GM18505 (cell line): ENCODE results near the gene APOC1.
"Not testable (repeated sequence)": the region's sequence is repeated elsewhere in the genome, so short reads cannot be mapped to it uniquely, and the experiment has no call there.

Source experiments
- ATAC-seq: cut with Tn5 transposase; IDR thresholded peaks from one replicate; pipeline ENCODE4 v1.9.1; 2021; ENCODE audit not compliant: unreplicated experiment
- POLR2A ChIP-seq: IDR thresholded peaks from 4 replicates; pipeline ENCODE4 v1.6.1; 2011; ENCODE audit warnings: borderline replicate concordance; ENCODE audit not compliant: insufficient read depth, insufficient read length; ENCODE audit errors: extremely low read depth

APOC1 gene

DNA sequence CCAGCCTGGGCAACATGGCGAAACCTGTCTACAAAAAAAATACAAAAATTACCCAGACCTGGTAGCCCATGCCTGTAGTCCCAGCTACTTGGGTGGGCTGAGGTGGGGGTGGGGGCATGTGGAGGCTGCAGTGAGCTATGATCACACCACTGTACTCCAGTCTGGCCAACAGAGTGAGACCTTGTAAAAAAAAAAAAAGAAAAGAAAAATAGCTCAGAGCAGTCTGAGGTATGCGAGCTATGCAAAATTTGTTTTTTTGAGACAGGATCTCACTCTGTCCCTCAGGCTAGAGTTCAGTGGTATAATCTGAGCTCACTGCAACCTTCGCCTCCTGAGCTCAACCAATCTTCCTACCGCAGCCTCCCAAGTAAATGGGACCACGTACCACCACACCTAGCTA, 30.5 kb upstream of the APOC1 start:
- TF ChIP-seq POLR2A = no peak
- no peak for ATAC-seq

DNA sequence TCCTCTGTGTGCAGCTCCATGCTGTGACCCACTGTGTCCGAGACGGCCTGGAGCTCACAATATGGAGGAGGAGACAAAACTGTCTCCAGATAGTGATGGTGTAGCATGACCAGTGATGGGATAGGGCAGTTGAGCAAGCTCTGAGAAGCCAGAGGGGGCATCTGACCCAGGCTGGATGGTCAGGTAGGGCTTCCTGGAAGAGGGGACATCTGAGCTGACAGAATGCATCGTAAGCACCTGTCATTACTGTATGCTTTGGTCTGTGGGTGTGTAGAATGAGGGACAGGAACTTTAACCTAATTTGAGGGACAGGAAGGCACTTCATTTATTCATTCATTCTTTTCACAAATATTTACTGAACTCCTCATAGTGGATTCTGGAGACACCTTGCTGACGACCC, 29.8 kb upstream of the APOC1 start:
- no peak for TF ChIP-seq POLR2A
- no peak for ATAC-seq

DNA sequence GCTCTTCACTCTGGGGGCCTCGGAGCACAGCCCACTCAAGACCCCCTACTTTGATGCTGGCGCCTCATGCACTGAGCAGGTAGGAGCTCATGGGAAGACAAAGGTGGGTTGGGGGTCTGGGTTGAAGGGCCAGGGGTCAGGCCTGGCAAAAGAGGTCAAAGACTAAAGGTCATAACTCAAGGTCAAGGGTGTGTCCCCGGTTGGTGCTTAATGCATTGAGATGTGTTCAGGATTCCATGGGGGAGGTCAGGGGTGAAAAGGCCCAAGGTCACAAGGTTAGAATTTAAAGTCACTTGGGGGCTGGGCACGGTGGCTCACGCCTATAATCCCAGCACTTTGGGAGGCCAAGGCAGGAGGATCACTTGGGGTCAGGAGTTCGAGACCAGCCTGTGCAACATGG, 28.3 kb upstream of the APOC1 start:
- ATAC-seq = no peak
- TF ChIP-seq POLR2A = no peak

DNA sequence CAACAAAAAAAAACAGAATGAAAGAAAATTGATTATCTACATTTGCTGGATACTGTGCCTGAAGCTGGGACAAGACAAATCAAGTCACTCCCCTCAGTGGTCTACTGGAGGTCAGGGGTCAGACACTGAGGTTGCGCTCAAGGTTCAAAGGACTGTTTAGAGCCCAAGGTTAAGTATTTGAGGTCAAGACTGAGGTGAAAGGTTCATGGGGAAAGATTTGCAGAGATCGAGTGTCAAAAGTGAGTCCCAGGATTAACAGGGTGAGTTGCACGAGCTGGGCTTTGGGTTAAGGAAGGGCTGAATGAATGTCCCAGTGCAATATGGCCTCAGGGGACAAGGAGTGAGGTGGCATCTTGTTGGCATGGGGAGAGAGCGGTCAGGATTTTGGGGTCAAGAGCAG, 26.8 kb upstream of the APOC1 start:
- TF ChIP-seq POLR2A = no peak
- no peak for ATAC-seq

DNA sequence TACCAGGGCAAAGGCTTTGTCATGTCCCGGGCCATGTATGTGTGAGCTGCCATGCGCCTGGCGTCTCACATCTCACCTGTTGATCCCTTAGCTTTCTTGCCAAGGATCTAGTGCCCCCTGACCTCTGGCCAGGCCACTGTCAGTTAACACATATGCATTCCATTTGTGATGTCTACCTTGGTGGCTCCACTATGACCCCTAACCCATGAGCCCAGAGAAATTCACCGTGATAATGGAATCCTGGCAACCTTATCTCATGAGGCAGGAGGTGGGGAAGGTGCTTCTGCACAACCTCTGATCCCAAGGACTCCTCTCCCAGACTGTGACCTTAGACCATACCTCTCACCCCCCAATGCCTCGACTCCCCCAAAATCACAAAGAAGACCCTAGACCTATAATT, 26.1 kb upstream of the APOC1 start:
- ATAC-seq = not testable (repeated sequence)

DNA sequence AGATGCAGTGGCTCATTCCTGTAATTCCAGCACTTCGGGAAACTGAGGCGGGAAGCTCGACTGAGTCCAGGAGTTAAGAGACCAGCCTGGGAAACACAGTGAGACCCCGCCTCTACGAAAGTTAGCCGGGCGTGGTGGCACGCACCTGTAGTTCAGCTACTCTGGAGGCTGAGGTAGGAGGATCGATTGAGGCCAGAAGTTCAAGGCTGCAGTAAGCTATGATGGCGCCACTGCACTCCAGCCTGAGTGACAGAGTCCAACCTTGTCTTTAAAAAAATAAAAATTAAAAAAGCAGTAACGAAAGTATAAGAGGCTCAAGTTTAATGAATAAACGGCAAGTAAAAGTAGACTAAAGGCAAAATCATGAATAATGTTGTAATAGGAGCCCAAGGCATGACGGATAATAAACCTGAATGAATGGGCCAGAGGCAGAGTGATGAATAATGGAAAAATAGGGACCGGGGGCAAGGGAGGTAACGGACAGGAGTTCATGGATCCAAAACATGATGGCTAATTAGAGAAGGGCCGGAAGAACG, 24.5 kb upstream of the APOC1 start:
- no peak for ATAC-seq
- no peak for TF ChIP-seq POLR2A

DNA sequence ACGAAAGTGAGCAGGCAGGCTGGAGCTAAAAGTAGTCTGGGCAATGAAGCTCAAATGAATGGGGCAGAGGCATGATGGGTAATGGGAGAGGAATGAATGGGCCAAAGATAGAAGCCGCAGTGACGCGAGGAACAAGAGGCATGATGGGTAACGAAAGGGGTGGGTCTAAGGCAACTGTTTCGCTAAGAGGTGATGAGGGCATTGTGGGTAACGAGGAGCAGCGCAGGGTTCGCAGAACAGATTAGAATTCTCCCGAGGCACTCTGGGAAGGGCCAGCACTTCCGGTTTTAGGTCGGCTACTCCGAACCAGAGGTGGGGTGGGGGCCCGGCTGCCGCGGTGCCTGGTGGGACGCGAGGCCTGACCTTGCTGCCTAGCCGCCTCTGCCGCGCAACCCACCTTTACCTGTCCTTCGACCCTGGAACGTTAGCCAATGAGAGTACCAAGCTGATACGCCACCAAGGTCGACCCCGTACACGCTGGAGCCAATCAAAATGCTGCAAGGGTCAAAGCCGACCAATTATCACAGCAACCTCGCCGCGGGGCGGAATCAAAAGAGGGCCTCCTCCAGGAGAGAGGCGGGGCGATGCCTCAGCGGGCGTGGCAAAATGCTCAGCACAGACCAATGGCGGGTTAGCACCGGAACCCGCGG, 23.9 kb upstream of the APOC1 start:
- TF ChIP-seq POLR2A = peak; percentile 71
- ATAC-seq = peak; percentile 75

DNA sequence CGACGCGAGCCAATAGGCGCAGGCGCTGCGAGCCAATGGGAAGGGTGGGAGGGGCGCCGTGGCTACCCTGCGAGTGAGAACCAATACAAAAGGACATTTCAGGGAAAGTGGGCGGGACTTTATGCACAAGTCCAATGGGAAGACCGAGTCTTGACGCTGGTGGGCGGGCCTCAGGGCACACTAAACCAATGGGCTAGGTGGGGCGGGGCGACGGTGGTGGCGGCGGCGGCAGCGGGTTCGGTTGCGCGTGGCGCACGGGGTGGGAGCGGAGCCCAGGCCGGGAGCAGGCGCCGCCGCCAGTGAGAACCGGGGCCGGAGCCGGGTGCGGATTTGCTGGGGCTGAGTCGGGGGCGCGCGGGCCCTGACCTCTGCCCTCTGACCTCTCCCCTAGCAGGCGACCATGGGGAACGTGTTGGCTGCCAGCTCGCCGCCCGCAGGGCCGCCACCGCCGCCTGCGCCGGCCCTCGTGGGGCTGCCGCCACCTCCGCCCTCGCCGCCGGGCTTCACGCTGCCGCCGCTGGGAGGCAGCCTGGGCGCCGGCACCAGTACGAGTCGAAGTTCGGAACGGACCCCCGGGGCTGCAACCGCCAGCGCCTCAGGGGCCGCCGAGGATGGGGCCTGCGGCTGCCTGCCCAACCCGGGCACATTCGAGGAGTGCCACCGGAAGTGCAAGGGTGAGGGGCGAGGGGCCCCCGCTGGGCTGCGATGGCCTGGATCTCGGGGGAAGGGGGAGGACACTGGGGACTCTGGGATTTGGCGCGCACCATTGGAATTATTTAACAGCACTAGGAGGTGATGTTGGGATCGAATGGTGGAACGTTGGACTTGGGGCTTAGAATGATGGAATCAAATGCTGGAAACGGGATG, 23.2 kb upstream of the APOC1 start, which contains the start of gene TOMM40:
TOMM40 (plus strand) TSS at position 239 of the 867 bp plus-strand sequence; CDS start at position 401, 162 bp downstream.
- peak; percentile 69 for TF ChIP-seq POLR2A
- peak; percentile 2 for ATAC-seq

DNA sequence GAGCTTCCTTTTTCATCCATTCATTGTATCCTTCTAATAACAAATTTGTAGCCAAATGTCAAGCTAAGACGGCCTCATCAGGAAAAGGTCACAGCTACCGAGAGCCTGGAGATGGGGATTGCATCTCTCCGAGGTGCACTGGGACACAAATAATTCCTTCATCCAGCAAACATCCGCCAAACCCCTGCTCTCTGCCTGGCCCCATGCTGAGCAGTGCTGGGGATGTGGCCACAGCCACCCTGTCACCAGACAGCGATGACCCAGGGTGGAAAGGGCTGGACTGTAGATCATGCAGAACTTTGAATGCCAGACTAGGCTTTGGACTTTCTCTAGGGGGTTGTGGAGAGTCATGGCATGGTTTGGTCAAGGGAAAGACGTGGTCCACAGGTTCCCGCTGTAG, 21.5 kb upstream of the APOC1 start:
- ATAC-seq = no peak
- no peak for TF ChIP-seq POLR2A

DNA sequence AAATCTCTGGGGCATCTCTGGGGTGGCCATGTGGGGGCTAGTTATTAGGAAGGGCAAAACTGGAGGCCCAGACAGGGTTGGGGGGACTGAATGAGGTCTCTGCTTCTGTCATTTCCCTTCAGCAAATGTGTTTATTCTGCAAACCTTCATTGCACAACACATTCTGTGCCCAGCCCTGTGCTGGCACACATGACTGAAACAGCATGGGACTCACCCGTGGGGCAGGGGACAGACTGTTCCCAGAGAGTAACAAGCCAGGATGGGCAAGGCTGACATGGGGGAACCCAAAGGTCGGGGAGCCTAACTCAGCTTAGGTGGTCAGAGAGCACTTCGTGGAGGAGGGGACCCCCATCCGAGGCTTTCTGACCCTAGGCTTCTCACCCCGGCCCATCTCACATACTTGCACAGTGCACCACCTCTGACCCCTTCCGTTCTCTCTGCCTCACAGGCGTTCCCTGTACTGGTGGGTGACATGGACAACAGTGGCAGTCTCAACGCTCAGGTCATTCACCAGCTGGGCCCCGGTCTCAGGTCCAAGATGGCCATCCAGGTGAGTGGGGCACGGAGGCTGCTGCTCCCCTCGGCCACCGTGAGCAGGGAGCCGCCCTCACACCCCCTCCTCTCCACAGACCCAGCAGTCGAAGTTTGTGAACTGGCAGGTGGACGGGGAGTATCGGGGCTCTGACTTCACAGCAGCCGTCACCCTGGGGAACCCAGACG, 20.9 kb upstream of the APOC1 start:
- ATAC-seq = no peak
- TF ChIP-seq POLR2A = no peak

DNA sequence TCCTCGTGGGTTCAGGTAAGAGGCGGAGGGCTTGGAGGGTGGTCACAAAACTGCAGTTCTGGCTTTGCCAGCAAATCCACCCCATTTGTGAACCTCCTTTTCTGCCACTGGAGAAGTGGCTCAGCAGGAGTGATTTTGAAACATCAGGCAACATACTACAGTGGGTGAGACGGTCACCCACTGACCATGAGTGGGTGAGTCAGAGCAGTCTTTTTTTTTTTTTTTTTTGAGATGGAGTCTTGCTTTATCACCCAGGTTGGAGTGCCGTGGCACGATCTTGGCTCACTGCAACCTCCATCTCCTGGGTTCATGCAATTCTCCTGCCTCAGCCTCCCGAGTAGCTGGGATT, 20.4 kb upstream of the APOC1 start:
- ATAC-seq = no peak
- no peak for TF ChIP-seq POLR2A

DNA sequence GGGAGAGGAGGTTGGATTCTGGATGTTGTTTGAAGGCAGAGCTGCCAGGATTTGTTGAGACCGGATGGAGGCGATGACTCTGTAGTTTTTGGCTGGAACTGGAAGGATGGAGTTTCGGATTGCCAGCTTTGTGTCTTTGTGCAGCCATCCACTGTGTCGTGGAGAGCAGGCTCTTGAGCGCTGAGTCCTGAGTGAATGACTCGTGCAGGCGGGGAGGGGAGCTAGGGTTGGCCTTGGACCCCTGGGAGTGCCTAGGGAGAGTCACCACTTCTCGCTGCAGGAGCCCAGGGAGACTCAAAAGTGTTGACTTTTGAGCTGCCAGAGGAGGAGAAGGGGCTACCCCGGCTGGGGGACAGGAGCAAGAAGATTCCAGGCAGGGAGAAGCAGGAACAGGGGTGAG, 19.5 kb upstream of the APOC1 start:
- no peak for TF ChIP-seq POLR2A
- ATAC-seq = no peak

DNA sequence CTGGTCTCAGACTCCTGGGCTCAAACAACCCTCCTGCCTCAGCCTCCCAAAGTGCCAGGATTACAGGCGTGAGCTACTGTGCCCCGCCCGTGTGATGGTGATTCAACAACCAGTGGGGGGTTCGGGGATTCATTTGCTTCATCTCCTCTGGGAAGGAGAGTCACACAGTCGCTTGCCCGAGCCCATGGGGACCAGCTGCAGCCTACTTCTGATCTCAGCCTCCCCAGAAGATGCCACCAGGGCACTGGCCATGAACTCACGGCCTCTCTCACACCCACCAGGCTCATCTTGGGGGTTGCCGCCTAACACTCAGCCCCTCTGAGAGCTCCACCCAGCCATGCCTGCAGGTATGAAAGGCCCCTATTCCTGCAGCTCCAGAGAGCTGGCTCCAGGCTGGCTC, 16.6 kb upstream of the APOC1 start:
- no peak for TF ChIP-seq POLR2A
- ATAC-seq = no peak

DNA sequence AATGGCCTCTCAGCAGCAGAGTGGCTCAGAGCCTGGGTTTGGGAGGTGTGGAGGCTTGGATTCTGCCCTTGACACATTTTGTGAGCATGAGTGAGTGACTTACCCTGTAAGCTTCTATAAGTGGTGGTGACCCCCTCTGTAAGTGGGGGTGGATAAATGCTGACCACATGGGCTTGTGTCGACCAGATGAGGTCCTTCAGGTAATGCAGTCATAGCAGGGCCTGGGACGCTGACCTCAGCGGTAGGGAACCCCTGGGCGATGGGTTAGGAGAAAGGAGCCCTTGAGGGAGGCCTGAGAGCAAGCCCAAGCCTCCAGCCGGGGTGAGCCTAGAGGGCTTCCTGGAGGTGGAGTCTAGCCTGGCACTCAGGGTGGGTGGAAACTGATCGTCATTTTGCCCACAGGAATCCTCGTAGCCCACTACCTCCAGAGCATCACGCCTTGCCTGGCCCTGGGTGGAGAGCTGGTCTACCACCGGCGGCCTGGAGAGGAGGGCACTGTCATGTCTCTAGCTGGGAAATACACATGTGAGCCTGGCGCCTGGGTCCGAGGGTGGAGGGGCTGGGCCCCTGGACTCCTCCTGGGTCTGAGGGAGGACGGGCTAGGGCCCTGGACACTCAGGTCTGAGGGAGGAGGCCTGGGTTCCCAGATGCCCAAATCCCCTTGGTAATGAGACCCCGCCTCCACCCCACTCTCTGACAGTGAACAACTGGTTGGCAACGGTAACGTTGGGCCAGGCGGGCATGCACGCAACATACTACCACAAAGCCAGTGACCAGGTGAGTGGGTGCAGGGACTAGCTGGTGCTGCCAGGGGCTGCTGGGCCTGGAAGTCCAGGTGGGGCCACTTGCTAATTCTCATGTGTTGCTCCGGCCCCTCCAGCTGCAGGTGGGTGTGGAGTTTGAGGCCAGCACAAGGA, 13.8 kb upstream of the APOC1 start:
- ATAC-seq = no peak

More for the DNA sequence above, 13.8 kb upstream of the APOC1 start:
- TF ChIP-seq POLR2A = no peak
